ENCODE results near the gene CD200R1.
"Not testable (repeated sequence)": the region's sequence is repeated elsewhere in the genome, so short reads cannot be mapped to it uniquely, and the experiment has no call there.

CD200R1 gene

GRCh38 chr3:112973325-112974177 lies 1.4 kb downstream of the CD200R1 start:
- no peak for DNase-seq

- DNase-seq: no peak
These were observed 2.7 kb downstream of the CD200R1 start for GRCh38 chr3:112972158-112972557.

- DNase-seq: no peak
These were observed 7.1 kb downstream of the CD200R1 start for GRCh38 chr3:112967828-112968227.

GRCh38 chr3:112967425-112967824 lies 7.5 kb downstream of the CD200R1 start:
- DNase-seq: no peak

GRCh38 chr3:112966633-112967032 lies 8.3 kb downstream of the CD200R1 start:
- no peak for DNase-seq

- no peak for DNase-seq
These were observed 9.2 kb downstream of the CD200R1 start for GRCh38 chr3:112965656-112966055.

- DNase-seq: no peak
These were observed 11.2 kb downstream of the CD200R1 start for GRCh38 chr3:112963683-112964082.

GRCh38 chr3:112958811-112959560 lies 15.9 kb downstream of the CD200R1 start:
- no peak for DNase-seq

GRCh38 chr3:112956351-112956750 lies 18.6 kb downstream of the CD200R1 start:
- DNase-seq: no peak

GRCh38 chr3:112948346-112948838 lies 26.5 kb downstream of the CD200R1 start:
- no peak for DNase-seq

- no peak for DNase-seq
These were observed 43.0 kb downstream of the CD200R1 start for GRCh38 chr3:112931736-112932521.

GRCh38 chr3:112930771-112931170 lies 44.1 kb downstream of the CD200R1 start:
- DNase-seq: no peak

- no peak for DNase-seq
These were observed 48.9 kb downstream of the CD200R1 start for GRCh38 chr3:112925969-112926368.

- DNase-seq: no peak
These were observed 49.3 kb downstream of the CD200R1 start for GRCh38 chr3:112925560-112925959.

GRCh38 chr3:112919541-112919940 lies 55.4 kb downstream of the CD200R1 start:
- DNase-seq: not testable (repeated sequence)

- DNase-seq: no peak
These were observed 66.7 kb downstream of the CD200R1 start for GRCh38 chr3:112908252-112908651.

- DNase-seq: no peak
These were observed 70.1 kb downstream of the CD200R1 start for GRCh38 chr3:112904786-112905185.

GRCh38 chr3:112900113-112900512 lies 74.8 kb downstream of the CD200R1 start:
- no peak for DNase-seq

- no peak for DNase-seq
These were observed 77.1 kb downstream of the CD200R1 start for GRCh38 chr3:112897791-112898190.

- DNase-seq: no peak
These were observed 80.6 kb downstream of the CD200R1 start for GRCh38 chr3:112894258-112894657.

- DNase-seq: no peak
These were observed 85.5 kb downstream of the CD200R1 start for GRCh38 chr3:112889357-112889756.

GRCh38 chr3:112888381-112889085 lies 86.4 kb downstream of the CD200R1 start:
- DNase-seq: no peak
